GM12892 (cell line): Measurements from ENCODE around the gene SIRT2.

ENCODE experiments used
- POLR2A ChIP-seq: IDR thresholded peaks from 2 replicates; pipeline ENCODE4 v1.6.1; 2011; ENCODE audit warnings: low read depth, low read length, control low read depth
- POLR2AphosphoS5 ChIP-seq: IDR thresholded peaks from 2 replicates; pipeline ENCODE4 v1.6.1; 2011; ENCODE audit warnings: low read depth, low read length, control low read depth
- TAF1 ChIP-seq: IDR thresholded peaks from 2 replicates; pipeline ENCODE4 v1.6.1; 2011; ENCODE audit warnings: low read depth, mild to moderate bottlenecking, control low read depth, low read length, borderline replicate concordance

- TF ChIP-seq POLR2A (no peak), TAF1 (no peak), POLR2AphosphoS5 (no peak)
Observed at GRCh38 chr19:38933544-38933943, 34.1 kb upstream of the SIRT2 start.
